ENCODE results near the gene HMGXB3. TPM values are rescaled to one million over a fixed set of nuclear protein-coding genes. Genes with fewer than 3 reads are reported as not detected.

The HMGXB3 gene, protein sequence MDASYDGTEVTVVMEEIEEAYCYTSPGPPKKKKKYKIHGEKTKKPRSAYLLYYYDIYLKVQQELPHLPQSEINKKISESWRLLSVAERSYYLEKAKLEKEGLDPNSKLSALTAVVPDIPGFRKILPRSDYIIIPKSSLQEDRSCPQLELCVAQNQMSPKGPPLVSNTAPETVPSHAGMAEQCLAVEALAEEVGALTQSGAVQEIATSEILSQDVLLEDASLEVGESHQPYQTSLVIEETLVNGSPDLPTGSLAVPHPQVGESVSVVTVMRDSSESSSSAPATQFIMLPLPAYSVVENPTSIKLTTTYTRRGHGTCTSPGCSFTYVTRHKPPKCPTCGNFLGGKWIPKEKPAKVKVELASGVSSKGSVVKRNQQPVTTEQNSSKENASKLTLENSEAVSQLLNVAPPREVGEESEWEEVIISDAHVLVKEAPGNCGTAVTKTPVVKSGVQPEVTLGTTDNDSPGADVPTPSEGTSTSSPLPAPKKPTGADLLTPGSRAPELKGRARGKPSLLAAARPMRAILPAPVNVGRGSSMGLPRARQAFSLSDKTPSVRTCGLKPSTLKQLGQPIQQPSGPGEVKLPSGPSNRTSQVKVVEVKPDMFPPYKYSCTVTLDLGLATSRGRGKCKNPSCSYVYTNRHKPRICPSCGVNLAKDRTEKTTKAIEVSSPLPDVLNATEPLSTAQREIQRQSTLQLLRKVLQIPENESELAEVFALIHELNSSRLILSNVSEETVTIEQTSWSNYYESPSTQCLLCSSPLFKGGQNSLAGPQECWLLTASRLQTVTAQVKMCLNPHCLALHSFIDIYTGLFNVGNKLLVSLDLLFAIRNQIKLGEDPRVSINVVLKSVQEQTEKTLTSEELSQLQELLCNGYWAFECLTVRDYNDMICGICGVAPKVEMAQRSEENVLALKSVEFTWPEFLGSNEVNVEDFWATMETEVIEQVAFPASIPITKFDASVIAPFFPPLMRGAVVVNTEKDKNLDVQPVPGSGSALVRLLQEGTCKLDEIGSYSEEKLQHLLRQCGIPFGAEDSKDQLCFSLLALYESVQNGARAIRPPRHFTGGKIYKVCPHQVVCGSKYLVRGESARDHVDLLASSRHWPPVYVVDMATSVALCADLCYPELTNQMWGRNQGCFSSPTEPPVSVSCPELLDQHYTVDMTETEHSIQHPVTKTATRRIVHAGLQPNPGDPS (N-terminal part only)
- total RNA-seq (2022; extraction: Qiagen RNA extraction; ENCODE audit: low read depth), result 25.1 to 34.0 TPM (median 32.9 TPM) in 5 replicates

GRCh38 chr5:150000256-150000989, at the start of gene HMGXB3, which contains the start of gene TIGD6:
HMGXB3 (plus strand) TSS chr5:150000739; CDS start chr5:150004853, 4,114 bp downstream.
TIGD6 (minus strand) TSS chr5:150000654; CDS start chr5:149996348, 4,306 bp downstream.

GRCh38 chr5:149960272-149961185, 40.0 kb upstream of the HMGXB3 start, which contains the start of gene SLC26A2:
SLC26A2 (plus strand) TSS chr5:149960758; CDS start chr5:149977653, 16,895 bp downstream.

DNA sequence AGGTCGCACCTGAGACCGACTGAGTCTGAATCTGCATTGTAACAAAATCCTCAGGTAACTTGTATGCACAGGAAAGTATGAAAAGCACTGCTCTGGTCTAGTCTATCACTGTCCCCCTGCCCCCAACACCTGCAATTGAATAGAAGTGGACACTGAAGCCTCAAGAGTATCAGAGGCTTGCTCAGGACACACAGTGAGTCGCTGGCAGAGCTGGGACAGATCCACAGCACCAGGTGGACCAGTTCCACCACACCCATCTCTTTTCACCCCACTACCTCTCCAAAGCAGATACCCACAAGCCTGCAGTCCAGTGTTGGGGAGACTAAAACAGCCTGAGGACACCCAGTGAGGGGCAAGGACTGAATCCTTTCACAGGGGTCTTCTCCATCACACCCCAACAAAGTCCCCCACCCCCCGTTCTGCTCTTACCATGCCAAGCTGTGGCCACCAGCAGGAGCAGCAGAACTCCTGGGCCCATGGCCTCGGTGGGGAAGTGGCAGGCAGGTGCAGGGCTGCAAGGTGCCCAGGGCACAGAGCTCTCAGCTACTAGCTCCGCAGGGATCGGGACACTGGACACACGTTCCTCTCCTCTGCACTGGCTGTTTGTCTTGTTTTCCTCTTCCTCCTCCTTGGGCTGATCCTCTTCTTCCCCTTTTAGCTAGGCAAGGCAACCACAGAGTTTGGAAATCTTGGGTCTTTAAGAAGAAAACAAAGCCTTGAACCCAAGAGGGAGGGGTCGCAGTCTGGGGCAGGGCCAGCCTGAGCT, 85.6 kb downstream of the HMGXB3 start, which contains the start of gene CSF1R:
Gene CSF1R (minus strand): TSS at position 605 of the 766 bp plus-strand sequence. CDS start 127 bp downstream, at position 478.

Other genes with a start within 250 kb of the HMGXB3 start
- gene PDE6A, start 55.9 kb upstream of the HMGXB3 start, total RNA-seq (2022; extraction: Qiagen RNA extraction; ENCODE audit: low read depth), result 0.19 to 0.38 TPM (median 0.25 TPM) in 5 replicates
- 24.1 to 59.9 TPM (median 50.6 TPM) in 5 replicates for gene SLC26A2, start 40.0 kb upstream of the HMGXB3 start, total RNA-seq (2022; extraction: Qiagen RNA extraction; ENCODE audit: low read depth)
- gene TIGD6, start 85 bp upstream of the HMGXB3 start, total RNA-seq (2022; extraction: Qiagen RNA extraction; ENCODE audit: low read depth), result 5.2 to 8.2 TPM (median 5.8 TPM) in 5 replicates
- 0.06 to 0.33 TPM (median 0.15 TPM) in 4 of 5 replicates, not detected in the other for gene CSF1R, start 85.8 kb downstream of the HMGXB3 start, total RNA-seq (2022; extraction: Qiagen RNA extraction; ENCODE audit: low read depth)
- 0.13 to 1.0 TPM (median 0.47 TPM) in 5 replicates for gene PDGFRB, start 155.1 kb downstream of the HMGXB3 start, total RNA-seq (2022; extraction: Qiagen RNA extraction; ENCODE audit: low read depth)
- not detected in 5 replicates for gene CDX1, start 166.0 kb downstream of the HMGXB3 start, total RNA-seq (2022; extraction: Qiagen RNA extraction; ENCODE audit: low read depth)
- 0.04 TPM in 2 of 5 replicates, not detected in the others for gene SLC6A7, start 189.3 kb downstream of the HMGXB3 start, total RNA-seq (2022; extraction: Qiagen RNA extraction; ENCODE audit: low read depth)